NCI-H82 (cell line): Measurements from ENCODE around the gene ZNF775.

Experiments used
- DNase-seq: peaks from one replicate; lab custom pipeline; 2025; lab: John Stamatoyannopoulos, UW

The ZNF775 gene

DNA sequence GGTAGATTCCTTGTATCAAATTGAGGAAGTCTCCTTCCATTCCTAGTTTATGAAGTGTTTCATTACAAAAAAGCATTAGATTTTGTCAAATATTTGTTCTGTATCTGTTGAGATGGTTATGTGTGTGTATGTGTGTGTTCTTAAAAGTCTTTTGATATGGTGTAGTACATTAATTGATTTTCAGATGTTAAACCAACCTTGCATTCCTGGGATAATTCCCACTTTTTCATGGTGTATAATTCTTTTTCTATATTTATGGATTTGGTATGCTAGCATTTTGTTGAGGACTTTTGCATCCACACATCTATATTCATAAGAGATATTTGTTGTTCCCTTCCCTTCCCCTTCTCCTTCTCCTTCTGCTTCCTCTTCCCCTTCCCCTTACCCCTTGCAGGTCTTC, 62.4 kb downstream of the ZNF775 start:
- DNase-seq = no peak

DNA sequence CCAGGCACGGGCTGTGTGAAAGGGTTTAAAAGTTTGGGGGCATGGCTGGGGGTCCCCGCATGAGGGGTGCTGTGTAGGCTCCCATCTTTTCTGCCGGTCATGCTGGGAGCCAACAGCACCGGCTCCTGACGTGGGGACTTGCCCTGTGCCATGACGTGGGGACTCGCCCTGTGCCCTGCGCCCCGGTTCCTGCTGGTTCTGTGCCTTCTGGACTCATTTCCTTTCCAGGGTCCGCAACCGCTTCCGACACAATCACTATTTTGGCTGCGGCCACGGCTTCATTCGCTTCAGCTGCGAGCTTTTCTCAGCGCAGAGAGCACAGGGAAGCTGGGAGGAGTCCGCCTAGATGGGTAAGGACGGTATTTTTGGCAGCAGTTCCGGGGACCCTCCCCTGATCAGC, 63.7 kb downstream of the ZNF775 start:
- DNase-seq = no peak

DNA sequence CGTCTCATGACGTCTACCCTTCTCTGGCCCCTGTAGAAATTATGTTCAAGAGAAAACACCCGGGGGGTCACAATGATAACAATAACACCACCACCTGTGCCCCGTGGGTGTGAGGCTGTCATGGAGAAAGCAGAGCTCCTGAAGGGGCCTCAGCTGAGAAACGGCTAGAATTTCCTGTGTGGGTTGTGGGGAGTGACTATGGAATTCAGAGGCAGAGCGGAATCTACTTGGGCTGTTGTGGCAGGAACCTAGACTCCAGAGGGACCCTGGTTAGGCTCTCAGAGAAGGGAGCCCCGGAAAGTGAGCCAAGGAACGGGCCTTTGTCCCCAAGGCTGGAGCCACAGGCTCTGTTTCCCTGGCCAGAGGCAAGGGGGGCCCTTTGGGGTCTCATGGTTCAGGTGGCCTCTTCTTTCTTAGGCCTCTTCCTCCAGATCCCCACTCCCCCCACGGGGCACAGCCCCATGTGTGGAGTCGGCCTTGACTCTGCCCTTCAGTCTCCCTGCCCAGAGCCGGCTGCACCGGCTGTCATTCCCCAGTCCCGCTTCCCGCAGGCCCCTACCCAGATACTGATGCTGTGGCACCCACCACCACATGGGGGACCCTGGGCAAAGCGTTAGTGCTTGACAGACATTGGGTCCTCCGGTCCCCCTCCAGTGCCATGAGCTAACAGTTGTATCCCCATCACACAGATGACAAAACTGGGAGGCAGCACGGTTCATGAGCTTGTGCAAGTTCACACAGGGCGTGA, 64.8 kb downstream of the ZNF775 start:
- DNase-seq = no peak

DNA sequence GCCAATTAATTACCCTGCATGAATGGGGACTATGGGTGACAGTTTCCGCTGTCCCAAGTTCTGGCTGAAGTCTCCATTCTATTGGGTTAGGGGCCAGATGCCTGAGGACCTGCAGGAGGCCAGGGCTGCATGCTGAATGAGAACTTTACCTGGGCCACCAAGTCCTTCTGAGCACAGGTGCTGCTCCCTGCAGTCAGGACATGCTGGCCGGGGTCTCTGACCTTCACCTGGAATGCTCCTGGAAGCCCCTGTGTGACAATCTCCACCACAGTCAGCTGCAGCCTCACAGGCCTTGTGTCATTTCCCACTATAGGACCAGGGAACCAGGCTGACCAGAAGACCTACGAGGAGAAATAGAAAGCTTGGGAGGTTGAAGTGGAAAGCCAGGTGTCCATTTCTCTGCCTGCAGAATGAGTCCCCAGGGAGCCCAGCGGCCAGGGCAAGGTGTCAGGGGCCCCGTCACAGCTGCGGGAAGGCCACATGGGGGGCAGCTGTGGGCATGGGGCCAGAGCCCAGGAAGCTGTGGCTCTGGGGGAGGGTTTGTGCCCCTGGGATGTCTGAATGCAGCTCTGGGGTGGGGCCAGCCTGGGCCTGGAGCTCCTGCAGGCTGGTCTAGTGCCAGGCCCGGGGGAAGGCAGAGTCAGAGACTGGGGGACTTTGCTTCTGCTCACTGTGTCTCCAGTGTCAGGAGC, 65.7 kb downstream of the ZNF775 start:
- DNase-seq = no peak

DNA sequence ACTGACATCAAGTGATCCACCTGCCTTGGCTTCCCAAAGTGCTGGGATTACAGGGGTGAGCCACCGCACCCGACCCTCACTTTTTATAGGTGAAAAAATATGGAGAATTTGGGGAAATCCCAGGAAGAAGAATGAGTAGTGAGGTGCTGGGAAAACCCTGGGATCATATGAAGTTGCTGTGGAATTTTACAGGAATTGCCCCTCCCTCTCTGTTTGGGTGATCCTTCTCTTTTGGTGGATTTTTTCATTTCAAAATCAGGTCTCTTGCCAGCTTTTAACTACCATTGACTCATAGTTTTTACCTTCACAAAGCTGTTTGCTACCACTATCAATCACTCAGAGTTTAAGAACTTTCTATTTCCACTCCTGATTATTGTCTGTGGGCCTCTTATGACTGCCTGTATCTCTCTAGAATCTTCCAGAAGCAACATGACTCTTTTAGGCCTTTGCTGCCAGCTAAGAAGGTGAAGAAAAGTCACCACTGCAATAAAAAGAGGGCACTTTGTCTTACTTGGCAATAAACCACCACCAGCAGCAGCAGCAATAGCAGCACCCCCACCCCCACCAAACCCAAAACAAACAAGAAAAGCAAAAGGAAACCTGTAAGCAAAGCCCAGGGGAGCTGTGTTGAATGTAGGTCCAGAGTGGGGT, 67.3 kb downstream of the ZNF775 start:
- no peak for DNase-seq
